AG09309 (cell line): ENCODE data around the gene ATRNL1.

Source experiments
- DNase-seq: peaks from one replicate; pipeline ENCODE4 v3.0.0-alpha.2; 2010; ENCODE audit warnings: low read depth
- H3K4me3 ChIP-seq: 2 replicates; pipeline ENCODE4 v1.5.1; 2011; ENCODE audit warnings: mild to moderate bottlenecking, low read depth, low read length, moderate library complexity; ENCODE audit not compliant: control insufficient read depth
- CTCF ChIP-seq: IDR thresholded peaks from 2 replicates; pipeline ENCODE4 v1.5.1; 2011; ENCODE audit warnings: mild to moderate bottlenecking, low read depth, low read length, inconsistent platforms; ENCODE audit not compliant: insufficient read depth, control insufficient read depth; ENCODE audit errors: missing control alignments

Gene ATRNL1

GRCh38 chr10:115653473-115653872 is 560.3 kb downstream of the ATRNL1 start:
- H3K4me3 ChIP-seq: no peak overlapping the region
- DNase-seq: no peak
- no peak for TF ChIP-seq CTCF

GRCh38 chr10:115654961-115655360 is 561.8 kb downstream of the ATRNL1 start:
- no peak for DNase-seq
- TF ChIP-seq CTCF: no peak
- H3K4me3 ChIP-seq: no peak overlapping the region

GRCh38 chr10:115657161-115657860 is 564.1 kb downstream of the ATRNL1 start:
- no peak for TF ChIP-seq CTCF
- no peak overlapping the region for H3K4me3 ChIP-seq
- no peak for DNase-seq

GRCh38 chr10:115659616-115660015 is 566.5 kb downstream of the ATRNL1 start:
- TF ChIP-seq CTCF: no peak
- no peak overlapping the region for H3K4me3 ChIP-seq
- no peak for DNase-seq

- DNase-seq: no peak
- H3K4me3 ChIP-seq: no peak overlapping the region
- TF ChIP-seq CTCF: no peak
Measured at GRCh38 chr10:115660391-115660790, 567.2 kb downstream of the ATRNL1 start.

- no peak overlapping the region for H3K4me3 ChIP-seq
- no peak for TF ChIP-seq CTCF
- no peak for DNase-seq
Measured at GRCh38 chr10:115662422-115662821, 569.3 kb downstream of the ATRNL1 start.

GRCh38 chr10:115665549-115665948 is 572.4 kb downstream of the ATRNL1 start:
- no peak for TF ChIP-seq CTCF
- DNase-seq: no peak

More at GRCh38 chr10:115665549-115665948, 572.4 kb downstream of the ATRNL1 start:
- no peak overlapping the region for H3K4me3 ChIP-seq
